Measurements from ENCODE around the gene MMADHC.
"Not testable (repeated sequence)": the region's sequence is repeated elsewhere in the genome, so short reads cannot be mapped to it uniquely, and the experiment has no call there.

MMADHC gene

DNA sequence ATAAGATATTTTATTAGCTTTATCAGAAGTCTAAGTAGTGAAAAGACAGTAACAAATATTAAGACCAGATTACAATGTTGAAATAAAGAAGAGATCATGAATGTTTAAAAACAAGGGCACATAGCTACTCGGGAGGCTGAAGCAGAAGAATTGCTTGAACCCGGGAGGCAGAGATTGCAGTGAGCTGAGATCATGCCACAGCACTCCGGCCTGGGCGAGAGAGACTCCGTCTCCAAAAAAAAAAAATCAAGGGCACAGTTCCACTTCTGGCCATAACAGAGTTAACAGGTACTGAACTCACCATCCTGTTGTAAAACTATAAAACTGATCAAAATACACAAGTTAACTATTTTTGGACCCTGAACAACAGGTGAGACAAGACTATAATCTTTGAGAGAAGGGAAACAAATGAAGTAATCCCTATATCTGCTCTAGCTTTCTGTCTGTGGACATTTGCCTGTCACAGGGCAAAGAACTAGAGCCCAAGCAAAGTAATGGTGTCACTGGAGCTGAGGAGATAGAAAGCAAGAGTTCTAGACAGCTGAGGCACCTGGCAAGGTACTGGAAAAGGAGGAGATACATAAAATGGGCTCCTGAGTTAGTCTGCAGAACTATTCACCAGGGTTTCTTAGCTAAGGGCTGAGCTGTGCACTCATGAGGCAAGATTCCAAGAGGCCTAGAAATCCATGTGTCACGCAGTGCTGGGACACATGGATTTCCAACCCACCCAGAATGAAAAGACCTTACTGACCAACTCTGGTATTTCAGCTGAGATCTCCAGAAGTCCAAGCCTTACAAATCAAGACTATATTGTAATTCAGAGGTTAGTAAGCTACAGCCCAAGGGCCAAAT lies 15.2 kb downstream of the MMADHC start:
- no peaks in the 10 kb centered on the region for H3K27me3 ChIP-seq (ENCODE audit: control insufficient read depth in 1 of 2, insufficient read depth in 2 of 2, low read length in 2 of 2)
- H3K27ac ChIP-seq (ENCODE audit: low read length), result peak overlapping the region; percentile 20
- H3K4me3 ChIP-seq (ENCODE audit: low read length in 2 of 2), result no peak overlapping the region
- peaks cover 7% of the 10 kb centered on the region for H3K4me1 ChIP-seq (ENCODE audit: control insufficient read depth, insufficient read depth, low read length)
- no peak overlapping the region for H3K9ac ChIP-seq (ENCODE audit: low read length in 2 of 2)
- H3K36me3 ChIP-seq (ENCODE audit: control insufficient read depth in 2 of 2, insufficient read depth in 2 of 2, low read length in 2 of 2), result peaks cover 13 to 28% of the 10 kb centered on the region in 2 donors
- H3K9me3 ChIP-seq (ENCODE audit: control insufficient read depth in 2 of 2, low read length in 2 of 2), result no peaks in the 10 kb centered on the region

DNA sequence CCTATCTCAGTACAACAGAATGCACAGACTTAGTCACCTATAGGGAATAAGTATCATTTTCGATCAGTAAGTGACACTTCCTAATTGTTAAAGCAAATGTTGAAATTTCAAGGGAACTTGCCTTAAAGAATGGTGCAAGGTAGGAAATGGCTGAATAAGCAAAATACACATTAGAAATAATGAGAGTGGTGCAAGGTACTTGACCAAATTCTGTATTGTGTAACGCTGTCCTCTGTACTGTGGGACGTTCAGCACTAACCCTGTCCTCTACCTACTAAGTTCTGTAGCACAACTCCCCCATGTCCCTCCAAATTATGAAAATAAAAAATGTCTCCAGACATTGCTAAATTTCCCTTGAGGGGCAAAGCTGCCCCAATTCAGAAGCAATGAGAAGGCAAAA lies 19.4 kb downstream of the MMADHC start:
- Histone ChIP-seq H3K4me3 (ENCODE audit: low read length in 2 of 2) (no peak overlapping the region), H3K27ac (ENCODE audit: low read length) (no peak overlapping the region), H3K9ac (ENCODE audit: low read length in 2 of 2) (no peak overlapping the region), H3K4me1 (ENCODE audit: control insufficient read depth, insufficient read depth, low read length) (peaks cover 7% of the 10 kb centered on the region), H3K9me3 (ENCODE audit: control insufficient read depth in 2 of 2, low read length in 2 of 2) (no peaks in the 10 kb centered on the region), H3K27me3 (ENCODE audit: control insufficient read depth in 1 of 2, insufficient read depth in 2 of 2, low read length in 2 of 2) (no peaks in the 10 kb centered on the region), H3K36me3 (ENCODE audit: control insufficient read depth in 2 of 2, insufficient read depth in 2 of 2, low read length in 2 of 2) (peaks cover 17 to 21% of the 10 kb centered on the region in 2 donors)

- H3K9ac ChIP-seq (ENCODE audit: low read length in 2 of 2), result no peak overlapping the region
- no peaks in the 10 kb centered on the region for H3K4me1 ChIP-seq (ENCODE audit: control insufficient read depth, insufficient read depth, low read length)
- H3K27me3 ChIP-seq (ENCODE audit: control insufficient read depth in 1 of 2, insufficient read depth in 2 of 2, low read length in 2 of 2), result no peaks in the 10 kb centered on the region
- H3K36me3 ChIP-seq (ENCODE audit: control insufficient read depth in 2 of 2, insufficient read depth in 2 of 2, low read length in 2 of 2), result peaks cover 17 to 21% of the 10 kb centered on the region in 2 donors
- H3K4me3 ChIP-seq (ENCODE audit: low read length in 2 of 2), result no peak overlapping the region
- H3K27ac ChIP-seq (ENCODE audit: low read length), result no peak overlapping the region
- H3K9me3 ChIP-seq (ENCODE audit: control insufficient read depth in 2 of 2, low read length in 2 of 2), result no peaks in the 10 kb centered on the region
Measured at GRCh38 chr2:149566652-149567051, 20.9 kb downstream of the MMADHC start.

DNA sequence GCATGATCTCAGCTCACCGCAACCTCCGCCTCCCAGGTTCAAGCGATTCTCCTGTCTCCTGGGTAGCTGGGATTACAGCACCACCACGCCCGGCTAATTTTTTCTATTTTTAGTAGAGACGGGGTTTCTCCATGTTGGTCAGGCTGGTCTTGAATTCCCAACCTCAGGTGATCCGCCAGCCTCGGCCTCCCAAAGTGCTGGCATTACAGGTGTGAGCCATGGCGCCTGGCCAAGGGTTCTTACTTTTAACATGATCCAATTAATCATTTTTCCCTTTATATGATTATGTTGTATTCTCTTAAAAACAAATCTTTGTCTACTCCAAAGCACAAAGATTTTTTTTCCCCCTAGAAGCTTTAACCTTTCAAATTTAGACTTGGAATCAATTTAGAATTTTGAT lies 21.9 kb downstream of the MMADHC start:
- not testable (repeated sequence) for H3K27ac ChIP-seq (ENCODE audit: low read length); H3K4me3 ChIP-seq (ENCODE audit: low read length in 2 of 2); H3K4me1 ChIP-seq (ENCODE audit: control insufficient read depth, insufficient read depth, low read length); H3K9ac ChIP-seq (ENCODE audit: low read length in 2 of 2); H3K9me3 ChIP-seq (ENCODE audit: control insufficient read depth in 2 of 2, low read length in 2 of 2); H3K27me3 ChIP-seq (ENCODE audit: control insufficient read depth in 1 of 2, insufficient read depth in 2 of 2, low read length in 2 of 2)
- peaks cover 17 to 21% of the 10 kb centered on the region in 2 donors for H3K36me3 ChIP-seq (ENCODE audit: control insufficient read depth in 2 of 2, insufficient read depth in 2 of 2, low read length in 2 of 2)

DNA sequence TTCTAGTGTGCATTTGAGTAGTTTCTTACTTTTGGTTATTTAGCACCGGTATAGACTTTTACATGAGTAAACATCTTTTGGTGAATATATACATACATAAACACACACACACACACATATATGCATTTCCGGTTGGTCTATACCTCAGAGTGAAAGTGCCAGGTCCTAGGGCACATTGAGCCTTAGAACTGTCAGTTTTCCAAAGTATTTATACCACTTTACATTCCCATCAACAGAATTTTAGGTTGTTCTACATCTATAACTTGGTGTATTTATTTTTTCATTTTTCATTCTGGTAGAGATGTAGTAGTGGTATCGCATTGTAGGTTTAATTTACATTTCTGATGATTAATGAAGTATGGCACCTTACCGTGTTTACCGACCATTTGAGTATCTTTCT lies 22.6 kb downstream of the MMADHC start:
- H3K36me3 ChIP-seq (ENCODE audit: control insufficient read depth in 2 of 2, insufficient read depth in 2 of 2, low read length in 2 of 2), result peaks cover 17 to 18% of the 10 kb centered on the region in 2 donors
- H3K9me3 ChIP-seq (ENCODE audit: control insufficient read depth in 2 of 2, low read length in 2 of 2), result no peaks in the 10 kb centered on the region
- H3K9ac ChIP-seq (ENCODE audit: low read length in 2 of 2), result no peak overlapping the region
- no peak overlapping the region for H3K27ac ChIP-seq (ENCODE audit: low read length)
- H3K27me3 ChIP-seq (ENCODE audit: control insufficient read depth in 1 of 2, insufficient read depth in 2 of 2, low read length in 2 of 2), result no peaks in the 10 kb centered on the region
- no peak overlapping the region for H3K4me3 ChIP-seq (ENCODE audit: low read length in 2 of 2)
- H3K4me1 ChIP-seq (ENCODE audit: control insufficient read depth, insufficient read depth, low read length), result no peaks in the 10 kb centered on the region

DNA sequence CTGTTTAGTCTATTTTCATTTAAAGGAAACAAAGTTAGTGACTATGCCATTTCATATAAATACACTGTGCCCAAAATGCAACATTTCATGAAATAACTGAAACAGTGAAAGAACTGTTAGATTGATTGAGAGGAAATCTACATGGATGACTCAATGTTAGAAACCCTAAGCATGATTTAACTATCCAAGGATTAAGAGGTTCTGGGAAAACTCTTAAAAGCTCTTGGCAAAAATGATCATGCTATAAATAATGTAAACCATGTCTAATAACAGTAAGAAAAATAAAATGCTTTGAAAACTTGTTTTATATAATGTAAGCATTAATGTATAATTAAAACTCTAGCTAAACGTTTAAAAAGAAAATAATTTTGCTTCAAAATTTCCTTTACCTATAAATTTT lies 23.5 kb downstream of the MMADHC start:
- peaks cover 15 to 17% of the 10 kb centered on the region in 2 donors for H3K36me3 ChIP-seq (ENCODE audit: control insufficient read depth in 2 of 2, insufficient read depth in 2 of 2, low read length in 2 of 2)
- no peak overlapping the region for H3K4me3 ChIP-seq (ENCODE audit: low read length in 2 of 2)
- no peak overlapping the region for H3K9ac ChIP-seq (ENCODE audit: low read length in 2 of 2)
- no peak overlapping the region for H3K27ac ChIP-seq (ENCODE audit: low read length)
- H3K9me3 ChIP-seq (ENCODE audit: control insufficient read depth in 2 of 2, low read length in 2 of 2), result no peaks in the 10 kb centered on the region
- no peaks in the 10 kb centered on the region for H3K27me3 ChIP-seq (ENCODE audit: control insufficient read depth in 1 of 2, insufficient read depth in 2 of 2, low read length in 2 of 2)
- H3K4me1 ChIP-seq (ENCODE audit: control insufficient read depth, insufficient read depth, low read length), result no peaks in the 10 kb centered on the region

- H3K4me3 ChIP-seq (ENCODE audit: low read length in 2 of 2), result no peak overlapping the region
- H3K27me3 ChIP-seq (ENCODE audit: control insufficient read depth in 1 of 2, insufficient read depth in 2 of 2, low read length in 2 of 2), result no peaks in the 10 kb centered on the region
- H3K36me3 ChIP-seq (ENCODE audit: control insufficient read depth in 2 of 2, insufficient read depth in 2 of 2, low read length in 2 of 2), result peaks cover 3 to 6% of the 10 kb centered on the region in 2 donors
- no peak overlapping the region for H3K9ac ChIP-seq (ENCODE audit: low read length in 2 of 2)
- no peak overlapping the region for H3K27ac ChIP-seq (ENCODE audit: low read length)
- H3K4me1 ChIP-seq (ENCODE audit: control insufficient read depth, insufficient read depth, low read length), result no peaks in the 10 kb centered on the region
- H3K9me3 ChIP-seq (ENCODE audit: control insufficient read depth in 2 of 2, low read length in 2 of 2), result no peaks in the 10 kb centered on the region
Measured at GRCh38 chr2:149562324-149562723, 25.3 kb downstream of the MMADHC start.

GRCh38 chr2:149561309-149561926 lies 26.2 kb downstream of the MMADHC start:
- H3K36me3 ChIP-seq (ENCODE audit: control insufficient read depth in 2 of 2, insufficient read depth in 2 of 2, low read length in 2 of 2), result peaks cover 0 to 1% of the 10 kb centered on the region in 2 donors
- H3K4me3 ChIP-seq (ENCODE audit: low read length in 2 of 2), result no peak overlapping the region
- H3K4me1 ChIP-seq (ENCODE audit: control insufficient read depth, insufficient read depth, low read length), result no peaks in the 10 kb centered on the region
- no peaks in the 10 kb centered on the region for H3K9me3 ChIP-seq (ENCODE audit: control insufficient read depth in 2 of 2, low read length in 2 of 2)
- H3K27me3 ChIP-seq (ENCODE audit: control insufficient read depth in 1 of 2, insufficient read depth in 2 of 2, low read length in 2 of 2), result no peaks in the 10 kb centered on the region
- no peak overlapping the region for H3K9ac ChIP-seq (ENCODE audit: low read length in 2 of 2)
- no peak overlapping the region for H3K27ac ChIP-seq (ENCODE audit: low read length)

- Histone ChIP-seq H3K27ac (ENCODE audit: low read length) (no peak overlapping the region), H3K27me3 (ENCODE audit: control insufficient read depth in 1 of 2, insufficient read depth in 2 of 2, low read length in 2 of 2) (no peaks in the 10 kb centered on the region), H3K4me1 (ENCODE audit: control insufficient read depth, insufficient read depth, low read length) (no peaks in the 10 kb centered on the region), H3K4me3 (ENCODE audit: low read length in 2 of 2) (no peak overlapping the region), H3K36me3 (ENCODE audit: control insufficient read depth in 2 of 2, insufficient read depth in 2 of 2, low read length in 2 of 2) (no peaks in the 10 kb centered on the region), H3K9ac (ENCODE audit: low read length in 2 of 2) (no peak overlapping the region), H3K9me3 (ENCODE audit: control insufficient read depth in 2 of 2, low read length in 2 of 2) (no peaks in the 10 kb centered on the region)
Measured at GRCh38 chr2:149559341-149560068, 28.1 kb downstream of the MMADHC start.

GRCh38 chr2:149556452-149556851 lies 31.1 kb downstream of the MMADHC start:
- Histone ChIP-seq H3K9me3 (ENCODE audit: control insufficient read depth in 2 of 2, low read length in 2 of 2) (no peaks in the 10 kb centered on the region), H3K4me3 (ENCODE audit: low read length in 2 of 2) (no peak overlapping the region), H3K27me3 (ENCODE audit: control insufficient read depth in 1 of 2, insufficient read depth in 2 of 2, low read length in 2 of 2) (no peaks in the 10 kb centered on the region), H3K4me1 (ENCODE audit: control insufficient read depth, insufficient read depth, low read length) (no peaks in the 10 kb centered on the region), H3K36me3 (ENCODE audit: control insufficient read depth in 2 of 2, insufficient read depth in 2 of 2, low read length in 2 of 2) (no peaks in the 10 kb centered on the region), H3K9ac (ENCODE audit: low read length in 2 of 2) (no peak overlapping the region), H3K27ac (ENCODE audit: low read length) (no peak overlapping the region)
